ENCODE data around the gene SRRM3.
"Not testable (repeated sequence)": the region's sequence is repeated elsewhere in the genome, so short reads cannot be mapped to it uniquely, and the experiment has no call there.

SRRM3 gene

GRCh38 chr7:76291351-76292212, 89.9 kb downstream of the SRRM3 start:
- peak; percentile 92 for DNase-seq (ENCODE audit: low spot score)

DNA sequence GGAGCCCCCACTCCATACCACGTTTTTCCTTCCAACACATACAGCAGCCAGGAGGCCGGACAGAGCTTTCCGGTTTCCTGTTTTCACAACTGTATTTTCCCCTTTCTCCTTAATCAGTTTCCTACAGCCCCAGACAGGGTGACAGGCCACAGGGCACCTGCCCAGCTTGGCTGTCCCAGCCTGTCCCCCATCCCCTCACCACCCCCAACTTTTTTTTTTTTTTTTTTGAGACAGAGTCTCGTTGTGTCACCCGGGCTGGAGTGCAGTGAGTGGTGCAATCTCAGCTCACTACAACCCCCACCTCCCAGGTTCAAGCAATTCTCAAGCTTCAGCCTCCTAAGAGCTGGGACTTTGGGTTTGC, 90.5 kb downstream of the SRRM3 start:
- no peak for DNase-seq (ENCODE audit: low spot score)

GRCh38 chr7:76292911-76293310, 91.2 kb downstream of the SRRM3 start:
- DNase-seq (ENCODE audit: low spot score): not testable (repeated sequence)

GRCh38 chr7:76293407-76293901, 91.8 kb downstream of the SRRM3 start:
- no peak for DNase-seq (ENCODE audit: low spot score)

GRCh38 chr7:76294344-76295024, 92.8 kb downstream of the SRRM3 start:
- DNase-seq (ENCODE audit: low spot score): no peak

DNA sequence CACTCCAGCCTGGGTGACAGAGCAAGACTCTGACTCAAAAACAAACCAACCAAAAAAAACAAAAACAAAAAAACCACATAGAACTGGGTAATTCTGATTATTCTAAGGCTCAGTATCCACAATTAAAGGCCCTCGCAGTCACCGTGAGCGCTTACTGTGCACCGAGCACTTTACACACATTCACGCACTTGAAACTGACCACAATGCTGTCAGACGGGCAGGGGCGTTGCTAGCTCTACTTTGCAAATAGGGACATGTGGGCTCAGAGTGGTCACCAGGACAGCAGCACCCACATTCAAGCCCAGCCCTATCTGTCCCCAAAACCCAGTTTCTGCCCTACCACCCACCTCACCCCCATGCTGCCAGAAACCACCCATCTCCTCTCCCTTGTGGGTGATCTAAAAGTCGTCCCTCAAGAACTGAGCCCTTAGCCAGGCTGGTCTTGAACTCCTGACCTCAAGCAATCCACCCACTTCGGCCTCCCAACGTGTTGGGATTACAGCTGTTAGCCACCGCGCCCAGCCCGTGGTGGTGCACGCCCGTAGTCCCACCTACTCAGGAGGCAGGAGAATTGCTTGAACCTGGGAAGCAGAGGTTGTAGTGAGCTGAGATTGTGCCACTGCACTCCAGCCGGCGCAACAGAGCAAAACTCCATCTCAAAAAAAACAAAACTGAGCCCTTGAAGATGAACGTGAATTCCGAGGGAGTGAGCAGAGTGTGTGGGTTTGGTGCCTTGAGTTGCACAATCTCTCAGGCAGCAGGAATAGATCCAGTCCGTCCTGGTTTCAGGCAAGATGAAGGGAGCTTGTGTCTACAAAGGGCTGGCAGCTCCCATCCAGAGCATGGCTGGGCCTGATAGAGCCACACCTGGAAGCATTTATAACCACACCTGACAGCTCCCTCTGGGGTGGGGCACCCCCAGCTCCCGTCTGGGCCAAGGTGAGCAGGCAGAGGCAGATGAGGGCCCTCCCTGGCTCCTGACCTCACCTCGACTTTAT, 95.3 kb downstream of the SRRM3 start:
- no peak for DNase-seq (ENCODE audit: low spot score)

DNA sequence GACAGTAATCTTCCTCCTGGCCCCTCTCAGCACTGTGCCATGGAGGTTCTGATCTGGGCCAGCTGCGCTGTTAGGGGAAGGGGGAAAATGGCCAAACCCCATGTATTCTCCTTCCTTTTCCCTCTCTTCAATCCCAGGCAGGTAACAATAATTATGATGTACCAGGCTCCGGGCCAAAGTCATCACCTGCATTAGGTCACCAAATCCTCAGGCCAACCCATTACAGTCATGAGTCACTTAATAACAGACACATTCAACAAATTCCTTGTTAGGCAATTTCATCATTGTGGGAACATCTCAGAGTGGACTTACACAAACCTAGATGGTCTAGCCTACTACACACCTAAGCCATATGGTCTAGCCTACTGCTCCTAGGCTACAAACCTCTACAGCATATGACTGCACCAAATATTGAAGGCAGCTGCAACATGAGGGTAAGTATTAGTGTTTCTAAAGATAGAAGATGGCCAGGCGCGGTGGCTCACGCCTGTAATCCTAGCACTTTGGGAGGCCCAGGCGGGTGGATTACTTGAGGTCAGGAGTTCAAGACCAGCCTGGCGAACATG, 98.6 kb downstream of the SRRM3 start:
- no peak for DNase-seq (ENCODE audit: low spot score)

GRCh38 chr7:76301000-76301399, 99.3 kb downstream of the SRRM3 start:
- DNase-seq (ENCODE audit: low spot score): no peak

GRCh38 chr7:76302347-76303201, 100.9 kb downstream of the SRRM3 start, which contains the start of gene HSPB1:
Gene HSPB1 (plus strand): TSS chr7:76302673. CDS start chr7:76302713, 40 bp downstream.
- peak; percentile 79 for DNase-seq (ENCODE audit: low spot score)

DNA sequence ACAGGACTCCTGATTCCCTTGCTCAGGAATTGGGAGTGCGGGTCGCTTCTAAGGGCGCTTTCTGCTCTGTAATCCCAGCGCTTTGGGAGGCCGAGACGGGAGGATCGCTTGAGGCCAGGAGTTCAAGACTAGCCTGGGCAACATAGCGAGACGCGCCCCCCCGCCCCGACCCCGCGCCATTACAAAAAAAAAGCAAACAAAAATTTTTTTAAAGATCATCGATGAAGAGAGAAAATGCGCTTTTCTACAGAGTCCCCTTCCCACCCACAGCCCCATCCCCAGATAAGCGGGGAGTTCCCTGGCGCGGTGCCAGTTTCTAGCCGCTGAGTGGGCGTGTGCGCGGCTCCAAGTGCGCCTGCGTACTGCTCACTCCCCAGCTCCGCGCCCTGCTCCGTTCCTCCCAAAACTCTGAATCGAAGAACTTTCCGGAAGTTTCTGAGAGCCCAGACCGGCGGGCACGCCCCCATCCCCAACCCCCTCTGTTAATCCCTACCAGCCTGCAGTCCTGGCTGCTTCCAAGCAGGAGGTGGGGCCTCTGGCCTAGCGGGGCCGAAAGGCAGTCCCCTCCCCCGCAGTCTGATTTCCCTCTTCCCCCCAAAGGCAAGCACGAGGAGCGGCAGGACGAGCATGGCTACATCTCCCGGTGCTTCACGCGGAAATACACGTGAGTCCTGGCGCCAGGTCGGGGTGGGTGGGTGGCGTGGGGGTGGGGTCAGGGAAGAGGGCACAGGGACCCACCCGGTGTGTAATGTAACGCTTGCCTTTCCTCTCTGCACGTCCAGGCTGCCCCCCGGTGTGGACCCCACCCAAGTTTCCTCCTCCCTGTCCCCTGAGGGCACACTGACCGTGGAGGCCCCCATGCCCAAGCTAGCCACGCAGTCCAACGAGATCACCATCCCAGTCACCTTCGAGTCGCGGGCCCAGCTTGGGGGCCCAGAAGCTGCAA, 101.8 kb downstream of the SRRM3 start:
- DNase-seq (ENCODE audit: low spot score): peak; percentile 74

DNA sequence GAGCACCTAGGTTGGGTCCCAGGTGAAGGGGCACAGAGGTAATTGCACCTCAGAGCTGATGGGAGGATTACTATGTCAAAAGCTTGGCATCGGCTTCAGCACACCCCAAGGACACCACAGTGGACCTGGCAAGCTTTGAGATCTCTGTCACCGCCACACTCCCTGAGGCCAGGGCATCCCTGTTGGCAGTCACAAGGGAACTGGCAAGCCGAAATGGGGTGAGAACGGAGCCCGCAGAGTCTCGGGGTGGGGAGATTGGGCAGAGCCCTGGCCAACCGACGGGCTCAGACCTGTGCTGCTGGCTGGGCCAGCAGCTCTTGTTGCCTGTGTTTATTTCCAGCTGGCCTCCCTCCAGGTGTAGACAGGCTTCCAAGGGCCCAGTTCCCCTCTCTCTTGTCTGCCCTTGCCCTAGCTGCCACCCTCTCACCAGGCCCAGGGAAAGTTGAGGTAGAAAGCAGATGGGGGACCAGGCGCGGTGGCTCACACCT, 103.2 kb downstream of the SRRM3 start:
- no peak for DNase-seq (ENCODE audit: low spot score)

- not testable (repeated sequence) for DNase-seq (ENCODE audit: low spot score)
Measured at GRCh38 chr7:76308874-76309273, 107.2 kb downstream of the SRRM3 start.

DNA sequence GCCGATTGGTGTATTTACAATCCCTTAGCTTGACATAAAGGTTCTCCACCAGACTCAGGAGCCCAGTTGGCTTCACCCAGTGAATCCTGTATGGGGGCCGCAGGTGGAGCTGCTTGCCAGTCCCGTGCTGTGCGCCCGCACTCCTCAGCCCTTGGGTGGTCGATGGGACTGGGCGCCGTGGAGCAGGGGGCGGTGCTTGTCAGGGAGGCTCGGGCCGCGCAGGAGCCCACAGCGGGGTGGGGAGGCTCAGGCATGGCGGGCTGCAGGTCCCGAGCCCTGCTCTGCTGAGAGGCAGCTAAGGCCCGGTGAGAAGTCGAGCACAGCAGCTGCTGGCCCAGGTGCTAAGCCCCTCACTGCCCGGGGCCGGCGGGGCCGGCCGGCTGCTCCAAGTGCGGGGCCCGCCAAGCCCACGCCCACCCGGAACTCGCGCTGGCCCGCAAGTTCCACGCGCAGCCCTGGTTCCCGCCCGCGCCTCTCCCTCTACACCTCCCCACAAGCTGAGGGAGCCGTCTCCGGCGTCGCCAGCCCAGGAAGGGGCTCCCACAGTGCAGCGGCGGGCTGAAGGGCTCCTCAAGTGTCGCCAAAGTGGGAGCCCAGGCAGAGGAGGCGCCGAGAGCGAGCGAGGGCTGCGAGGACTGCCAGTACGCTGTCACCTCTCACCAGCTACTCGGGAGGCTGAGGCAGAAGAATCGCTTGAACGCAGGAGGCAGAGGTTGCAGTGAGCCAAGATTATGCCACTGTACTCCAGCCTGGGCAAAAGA, 107.8 kb downstream of the SRRM3 start:
- not testable (repeated sequence) for DNase-seq (ENCODE audit: low spot score)

DNA sequence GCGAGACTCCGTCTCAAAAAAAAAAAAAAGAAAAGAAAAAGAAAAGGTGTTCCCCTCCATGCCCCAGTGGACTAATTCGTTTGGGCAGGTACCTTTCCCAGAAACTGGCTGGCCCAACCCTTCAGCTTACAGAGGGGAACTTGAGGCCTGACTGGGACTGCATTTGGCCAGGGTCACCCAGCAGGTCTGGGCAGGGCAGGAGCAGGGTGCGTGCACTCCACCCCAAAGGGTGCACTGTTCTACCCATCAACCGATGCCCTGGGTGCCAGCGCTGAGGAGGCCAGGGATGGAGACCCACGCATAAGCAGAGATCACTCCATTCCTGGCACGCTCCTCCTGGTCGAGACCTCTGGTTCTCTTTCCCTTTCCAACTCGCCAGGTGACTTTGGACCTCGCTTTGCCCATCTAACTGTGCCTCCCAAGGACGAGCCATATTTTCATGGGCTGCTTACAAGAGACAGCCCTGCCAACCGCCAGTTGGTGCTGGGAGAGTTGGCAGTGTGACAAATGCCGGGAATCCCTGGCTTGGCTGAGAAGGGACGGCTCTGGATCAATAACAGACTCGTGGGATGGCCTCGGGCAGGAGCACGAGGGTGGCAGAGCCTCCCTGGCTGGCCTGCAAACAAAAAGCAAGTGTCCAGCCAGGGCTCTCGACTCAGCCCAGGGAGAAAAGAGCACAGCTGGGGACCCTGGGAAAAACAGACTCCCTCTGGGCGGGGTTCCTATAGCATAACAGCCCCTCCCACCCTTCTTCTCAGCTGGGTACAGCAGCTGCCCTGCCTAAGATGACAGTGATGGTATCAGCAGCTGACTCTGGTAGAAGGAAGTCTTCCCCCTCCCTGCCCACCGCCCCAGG, 108.6 kb downstream of the SRRM3 start:
- no peak for DNase-seq (ENCODE audit: low spot score)

GRCh38 chr7:76311838-76312237, 110.1 kb downstream of the SRRM3 start:
- not testable (repeated sequence) for DNase-seq (ENCODE audit: low spot score)

DNA sequence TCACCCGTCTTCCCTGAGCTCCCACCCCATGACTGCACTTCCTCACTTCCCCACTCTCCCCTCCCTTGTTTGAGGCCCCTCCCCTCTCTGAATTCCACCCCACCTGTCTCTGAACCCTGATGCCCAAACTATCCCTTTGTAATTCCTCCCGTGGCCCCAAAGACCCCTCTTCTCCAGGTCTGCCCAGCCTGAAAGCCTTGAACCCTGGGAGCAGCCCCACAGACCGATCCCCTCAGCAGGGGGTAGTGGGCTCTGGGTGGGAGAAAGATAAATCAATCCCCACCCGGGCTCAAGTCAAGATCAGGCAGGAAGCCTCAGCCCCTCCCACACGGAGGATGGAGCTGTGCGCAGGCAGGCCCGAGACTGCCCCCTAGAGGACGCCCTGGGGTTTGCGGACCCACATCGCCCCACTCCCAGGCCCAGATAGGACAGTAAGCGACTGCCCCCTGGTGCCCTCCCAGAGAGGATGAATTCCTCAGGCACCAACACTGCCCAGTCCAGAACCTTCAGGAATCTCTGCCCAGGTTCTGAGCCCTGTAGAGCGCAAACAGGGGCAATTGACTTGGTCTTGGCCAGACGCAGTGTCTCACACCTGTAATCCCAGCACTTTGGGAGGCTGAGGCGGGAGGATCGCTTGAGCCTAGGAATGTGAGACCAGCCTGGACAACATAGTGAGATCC, 112.5 kb downstream of the SRRM3 start:
- peak; percentile 97 for DNase-seq (ENCODE audit: low spot score)

- DNase-seq (ENCODE audit: low spot score): not testable (repeated sequence)
Measured at GRCh38 chr7:76314740-76315139, 113.0 kb downstream of the SRRM3 start.

Measured in CD4-positive, alpha-beta T cell treated with Interleukin-2 at 100 ng/mL for 4 hours (primary cell).